Cardiac fibroblast (primary cell): ENCODE data around the gene PTPN2.
"Not testable (repeated sequence)": the region's sequence is repeated elsewhere in the genome, so short reads cannot be mapped to it uniquely, and the experiment has no call there.

ENCODE experiments used
- DNase-seq, 2 donors: peaks; one replicate each; pipeline versions ENCODE4 v3.0.0 to v3.0.0-alpha.2; 2010; ENCODE audit warnings: low read depth in 2 of 2
- H3K4me3 ChIP-seq, 2 donors: replicated peaks in 1 of 2; 1 replicate in 1 of 2; 2 replicates in 1 of 2; pipeline ENCODE4 v1.5.1; 2011; ENCODE audit warnings: low read depth in 2 of 2, low read length in 2 of 2, mild to moderate bottlenecking in 2 of 2, moderate library complexity in 1 of 2
- CTCF ChIP-seq: IDR thresholded peaks from one replicate; pipeline ENCODE4 v1.5.1; 2011; ENCODE audit warnings: low read depth, mild to moderate bottlenecking, low read length, inconsistent platforms

PTPN2 gene

GRCh38 chr18:12883372-12883683 lies 709 bp downstream of the PTPN2 start:
- peak overlapping the region; percentile 79 to 83 for H3K4me3 ChIP-seq
- no peak for TF ChIP-seq CTCF
- no peak for DNase-seq

GRCh38 chr18:12882453-12883371 lies 1.3 kb downstream of the PTPN2 start:
- peak in 1 of 2 donors; percentile 16 for DNase-seq
- no peak for TF ChIP-seq CTCF
- peak overlapping the region; percentile 79 to 83 for H3K4me3 ChIP-seq

GRCh38 chr18:12880541-12880910 lies 3.5 kb downstream of the PTPN2 start:
- no peak for TF ChIP-seq CTCF

GRCh38 chr18:12879840-12880540 lies 4.0 kb downstream of the PTPN2 start:
- TF ChIP-seq CTCF, result no peak
- peak in 1 of 2 donors; percentile 26 for DNase-seq
- H3K4me3 ChIP-seq, result no peak overlapping the region

More at GRCh38 chr18:12880541-12880910, 3.5 kb downstream of the PTPN2 start:
- H3K4me3 ChIP-seq, result no peak overlapping the region
- DNase-seq, result no peak

- not testable (repeated sequence) for H3K4me3 ChIP-seq, DNase-seq
Measured at GRCh38 chr18:12874992-12875391, 9.0 kb downstream of the PTPN2 start.

GRCh38 chr18:12873961-12874567 lies 10.0 kb downstream of the PTPN2 start:
- H3K4me3 ChIP-seq, DNase-seq: not testable (repeated sequence)

- no peak for TF ChIP-seq CTCF
- no peak overlapping the region for H3K4me3 ChIP-seq
- DNase-seq, result no peak
Measured at GRCh38 chr18:12872408-12872807, 11.6 kb downstream of the PTPN2 start.
